NT2/D1 (cell line): Measurements from ENCODE around the gene FAM9C.

Experiments used
- DNase-seq: peaks from one replicate; pipeline ENCODE4 v3.0.0-alpha.2; 2011; ENCODE audit warnings: low read depth, low spot score
- H3K27me3 ChIP-seq: 2 replicates; pipeline ENCODE4 v1.6.0; 2011; ENCODE audit warnings: mild to moderate bottlenecking; ENCODE audit not compliant: insufficient read length, insufficient read depth
- H3K36me3 ChIP-seq: 2 replicates; pipeline ENCODE4 v1.6.1; 2011; ENCODE audit warnings: mild to moderate bottlenecking, low read length, mixed read lengths; ENCODE audit not compliant: insufficient read depth, insufficient read length
- H3K4me1 ChIP-seq: 2 replicates; pipeline ENCODE4 v1.5.1; 2011; ENCODE audit not compliant: insufficient read depth, insufficient read length
- H3K4me3 ChIP-seq: 2 replicates; pipeline ENCODE4 v1.5.1; 2011; ENCODE audit warnings: low read depth; ENCODE audit not compliant: insufficient read length
- H3K9ac ChIP-seq: 2 replicates; pipeline ENCODE4 v1.6.0; 2011; ENCODE audit warnings: low read depth; ENCODE audit not compliant: insufficient read length
- H3K9me3 ChIP-seq: 2 replicates; pipeline ENCODE4 v1.5.1; 2011; ENCODE audit warnings: mild to moderate bottlenecking, low read length; ENCODE audit not compliant: insufficient read depth
- SUZ12 ChIP-seq: IDR thresholded peaks from 2 replicates; pipeline ENCODE4 v1.6.1; 2011; ENCODE audit not compliant: insufficient read length, insufficient read depth; ENCODE audit errors: extremely low read depth
- YY1 ChIP-seq: IDR thresholded peaks from 2 replicates; pipeline ENCODE4 v1.6.1; 2011; ENCODE audit not compliant: insufficient read length, insufficient read depth
- ZNF274 ChIP-seq: IDR thresholded peaks from 2 replicates; pipeline ENCODE4 v1.6.1; 2011; ENCODE audit warnings: mild to moderate bottlenecking, low read depth, low read length

Gene FAM9C

GRCh38 chrX:12988797-12989196 lies 55.6 kb downstream of the FAM9C start:
- no peak overlapping the region for H3K4me3 ChIP-seq
- no peaks in the 10 kb centered on the region for H3K36me3 ChIP-seq
- H3K4me1 ChIP-seq = no peaks in the 10 kb centered on the region
- peaks cover 5% of the 10 kb centered on the region; the same call in 1 of the 2 replicates for H3K9me3 ChIP-seq
- no peak for TF ChIP-seq ZNF274
- no peak for TF ChIP-seq YY1
- TF ChIP-seq SUZ12 = no peak
- DNase-seq = no peak
- no peaks in the 10 kb centered on the region for H3K27me3 ChIP-seq
- H3K9ac ChIP-seq = no peak overlapping the region

GRCh38 chrX:12987900-12988594 lies 56.4 kb downstream of the FAM9C start:
- H3K9me3 ChIP-seq = peaks cover 5% of the 10 kb centered on the region; the same call in 1 of the 2 replicates
- TF ChIP-seq YY1 (no peak), ZNF274 (no peak), SUZ12 (no peak)
- H3K4me3 ChIP-seq = no peak overlapping the region
- no peak overlapping the region for H3K9ac ChIP-seq
- H3K36me3 ChIP-seq = no peaks in the 10 kb centered on the region
- no peaks in the 10 kb centered on the region for H3K27me3 ChIP-seq
- no peak for DNase-seq
- no peaks in the 10 kb centered on the region for H3K4me1 ChIP-seq

- no peak for DNase-seq
- peaks cover 5% of the 10 kb centered on the region; the same call in 1 of the 2 replicates for H3K9me3 ChIP-seq
- H3K36me3 ChIP-seq = no peaks in the 10 kb centered on the region
- no peak overlapping the region for H3K9ac ChIP-seq
- H3K4me1 ChIP-seq = no peaks in the 10 kb centered on the region
- TF ChIP-seq ZNF274 (no peak), SUZ12 (no peak), YY1 (no peak)
- H3K27me3 ChIP-seq = no peaks in the 10 kb centered on the region
- no peak overlapping the region for H3K4me3 ChIP-seq
Measured at GRCh38 chrX:12987340-12987739, 57.1 kb downstream of the FAM9C start.

- no peak overlapping the region for H3K9ac ChIP-seq
Measured at GRCh38 chrX:12986886-12987285, 57.5 kb downstream of the FAM9C start.

GRCh38 chrX:12986164-12986779 lies 58.1 kb downstream of the FAM9C start:
- Histone ChIP-seq H3K9me3 (peaks cover 5% of the 10 kb centered on the region; the same call in 1 of the 2 replicates), H3K4me3 (no peak overlapping the region), H3K36me3 (no peaks in the 10 kb centered on the region), H3K9ac (no peak overlapping the region), H3K27me3 (no peaks in the 10 kb centered on the region), H3K4me1 (no peaks in the 10 kb centered on the region)
- no peak for TF ChIP-seq SUZ12
- TF ChIP-seq YY1 = no peak
- no peak for TF ChIP-seq ZNF274
- DNase-seq = no peak

More at GRCh38 chrX:12986886-12987285, 57.5 kb downstream of the FAM9C start:
- no peaks in the 10 kb centered on the region for H3K36me3 ChIP-seq
- H3K27me3 ChIP-seq = no peaks in the 10 kb centered on the region
- DNase-seq = no peak
- H3K9me3 ChIP-seq = peaks cover 5% of the 10 kb centered on the region; the same call in 1 of the 2 replicates
- H3K4me3 ChIP-seq = no peak overlapping the region
- no peak for TF ChIP-seq ZNF274
- no peak for TF ChIP-seq YY1
- no peak for TF ChIP-seq SUZ12
- no peaks in the 10 kb centered on the region for H3K4me1 ChIP-seq
